ENCODE results near the gene EPHB4.

EPHB4 gene

GRCh38 chr7:100825215-100825671 is 2.1 kb downstream of the EPHB4 start:
- peak; percentile 9 for DNase-seq (ENCODE audit: insufficient read length, low spot score)
- no peak for FAIRE-seq
- TF ChIP-seq CTCF (IDR thresholded peaks at IDR 0.05; ENCODE audit: insufficient read depth, missing control alignments), result no peak

GRCh38 chr7:100824499-100825214 is 2.7 kb downstream of the EPHB4 start:
- no peak for TF ChIP-seq CTCF (IDR thresholded peaks at IDR 0.05; ENCODE audit: insufficient read depth, missing control alignments)
- DNase-seq (ENCODE audit: insufficient read length, low spot score) (no peak), FAIRE-seq (no peak)

GRCh38 chr7:100823534-100823933 is 3.8 kb downstream of the EPHB4 start:
- peak; percentile 4 for DNase-seq (ENCODE audit: insufficient read length, low spot score)
- FAIRE-seq, result no peak
- TF ChIP-seq CTCF (IDR thresholded peaks at IDR 0.05; ENCODE audit: insufficient read depth, missing control alignments), result no peak

GRCh38 chr7:100823140-100823525 is 4.2 kb downstream of the EPHB4 start:
- no peak for TF ChIP-seq CTCF (IDR thresholded peaks at IDR 0.05; ENCODE audit: insufficient read depth, missing control alignments)
- DNase-seq (ENCODE audit: insufficient read length, low spot score), result no peak
- no peak for FAIRE-seq

GRCh38 chr7:100822236-100823139 is 4.8 kb downstream of the EPHB4 start:
- FAIRE-seq, result no peak
- DNase-seq (ENCODE audit: insufficient read length, low spot score), result peak; percentile 6
- TF ChIP-seq CTCF (IDR thresholded peaks at IDR 0.05; ENCODE audit: insufficient read depth, missing control alignments), result no peak

GRCh38 chr7:100819586-100819985 is 7.7 kb downstream of the EPHB4 start:
- TF ChIP-seq CTCF (IDR thresholded peaks at IDR 0.05; ENCODE audit: insufficient read depth, missing control alignments), result no peak
- DNase-seq (ENCODE audit: insufficient read length, low spot score), result no peak
- FAIRE-seq, result no peak
